IMR-90 (cell line): ENCODE results near the gene SLC22A14. TPM values are rescaled to one million over a fixed set of nuclear protein-coding genes. Genes with fewer than 3 reads are reported as not detected.

Source experiments
- ATAC-seq: fragments of 200-7000 bp; cut with Tn5 transposase; 2 replicates; pipeline ENCODE4 v1.9.1; 2020; ENCODE audit warnings: low read depth, mild to moderate bottlenecking, moderate library complexity
- BruUV-seq: library from RNA; stranded (reverse); fragments of 400-500 nt; replicated peaks from 2 replicates; lab custom pipeline; 2021; lab: Mats Ljungman, UMichigan
- CTCF ChIA-PET: fragments of 300-600 bp; formaldehyde crosslinking; extraction: SDS; loops from one replicate; lab custom pipeline; 2021; ENCODE audit warnings: antibody characterized with exemption; lab: Yijun Ruan, JAX
- POLR2A ChIA-PET: fragments of 300-600 bp; sonication (Branson Sonifier 250); formaldehyde crosslinking; loops from one replicate; lab custom pipeline; 2022; ENCODE audit warnings: antibody characterized with exemption; ENCODE audit not compliant: unreplicated experiment; lab: Charles Lee
- DNase-seq: peaks from one replicate; pipeline ENCODE4 v3.0.0; 2013
- H2AFZ ChIP-seq: replicated peaks from 2 replicates; pipeline ENCODE3; 2013; ENCODE audit warnings: low read length, mild to moderate bottlenecking; ENCODE audit not compliant: poor library complexity
- H2AK5ac ChIP-seq: 2 replicates; pipeline ENCODE4 v1.6.1; 2013; ENCODE audit warnings: low read depth, low read length, inconsistent platforms
- H2AK9ac ChIP-seq: replicated peaks from 2 replicates; pipeline ENCODE3; 2013; ENCODE audit warnings: mild to moderate bottlenecking, low read depth, low read length, moderate library complexity; ENCODE audit not compliant: poor library complexity
- H2BK120ac ChIP-seq: 2 replicates; pipeline ENCODE4 v1.6.1; 2013; ENCODE audit warnings: low read depth, low read length, inconsistent platforms
- H2BK15ac ChIP-seq: 3 replicates; pipeline ENCODE4 v1.6.1; 2013; ENCODE audit warnings: low read depth, low read length, inconsistent platforms
- H2BK20ac ChIP-seq: 2 replicates; pipeline ENCODE4 v1.6.1; 2013; ENCODE audit warnings: low read depth, mild to moderate bottlenecking, inconsistent platforms, low read length, moderate library complexity
- H2BK5ac ChIP-seq: 2 replicates; pipeline ENCODE4 v1.6.1; 2013; ENCODE audit warnings: mild to moderate bottlenecking, low read depth, low read length, inconsistent platforms; ENCODE audit not compliant: poor library complexity, severe bottlenecking
- H3K14ac ChIP-seq: replicated peaks from 2 replicates; pipeline ENCODE4 v1.6.1; 2013; ENCODE audit warnings: low read depth, low read length, inconsistent platforms
- H3K18ac ChIP-seq: 2 replicates; pipeline ENCODE4 v1.6.1; 2013; ENCODE audit warnings: low read depth, low read length, control low read depth
- H3K23ac ChIP-seq: 2 replicates; pipeline ENCODE4 v1.6.1; 2013; ENCODE audit warnings: low read depth, low read length, inconsistent platforms
- H3K27ac ChIP-seq: 2 replicates; pipeline ENCODE4 v1.5.1; 2013; ENCODE audit warnings: mild to moderate bottlenecking, control low read depth, low read length; ENCODE audit not compliant: insufficient read depth
- H3K27me3 ChIP-seq: 2 replicates; pipeline ENCODE4 v1.6.1; 2013; ENCODE audit warnings: low read length; ENCODE audit not compliant: control insufficient read depth, insufficient read depth
- H3K36me3 ChIP-seq: 2 replicates; pipeline ENCODE4 v1.6.1; 2013; ENCODE audit warnings: low read length, mixed read lengths; ENCODE audit not compliant: control insufficient read depth, insufficient read depth
- H3K4ac ChIP-seq: 2 replicates; pipeline ENCODE4 v1.6.1; 2013; ENCODE audit warnings: low read depth, low read length, inconsistent platforms
- H3K4me1 ChIP-seq: 2 replicates; pipeline ENCODE4 v1.6.1; 2013; ENCODE audit warnings: low read length, mixed read lengths; ENCODE audit not compliant: control insufficient read depth, insufficient read depth
- H3K4me2 ChIP-seq: 2 replicates; pipeline ENCODE4 v1.6.1; 2013; ENCODE audit warnings: low read depth, mild to moderate bottlenecking, control low read depth, low read length, moderate library complexity
- H3K4me3 ChIP-seq: 2 replicates; pipeline ENCODE4 v1.5.1; 2013; ENCODE audit warnings: low read depth, mild to moderate bottlenecking, control low read depth, low read length, moderate library complexity; ENCODE audit not compliant: insufficient read depth
- H3K56ac ChIP-seq: 2 replicates; pipeline ENCODE4 v1.6.1; 2013; ENCODE audit warnings: low read length, inconsistent platforms; ENCODE audit not compliant: insufficient read depth; ENCODE audit errors: extremely low read depth
- H3K79me1 ChIP-seq, 2 experiments: 2 replicates each; pipeline ENCODE4 v1.6.1; 2013; ENCODE audit warnings: low read length in 2 of 2, inconsistent platforms in 1 of 2, low read depth in 1 of 2
- H3K9ac ChIP-seq: 2 replicates; pipeline ENCODE4 v1.6.1; 2013; ENCODE audit warnings: low read depth, low read length, control low read depth
- H3K9me1 ChIP-seq: 2 replicates; pipeline ENCODE4 v1.6.1; 2013; ENCODE audit warnings: low read length, inconsistent platforms; ENCODE audit not compliant: insufficient read depth
- H3K9me3 ChIP-seq: 2 replicates; pipeline ENCODE4 v1.6.1; 2013; ENCODE audit warnings: low read length; ENCODE audit not compliant: control insufficient read depth, insufficient read depth
- H4K20me1 ChIP-seq: 2 replicates; pipeline ENCODE4 v1.6.1; 2013; ENCODE audit warnings: low read length, inconsistent platforms; ENCODE audit not compliant: insufficient read depth
- H4K5ac ChIP-seq: 2 replicates; pipeline ENCODE4 v1.6.1; 2013; ENCODE audit warnings: mild to moderate bottlenecking, low read depth, low read length, control low read depth
- H4K8ac ChIP-seq, 2 experiments: 2 replicates each; pipeline ENCODE4 v1.6.1; 2013; ENCODE audit warnings: low read depth in 2 of 2, low read length in 2 of 2, control low read depth in 1 of 2, inconsistent platforms in 1 of 2
- H4K91ac ChIP-seq: 2 replicates; pipeline ENCODE4 v1.6.1; 2013; ENCODE audit warnings: low read depth, low read length, inconsistent platforms; ENCODE audit not compliant: insufficient read depth
- CEBPB ChIP-seq: IDR thresholded peaks from 2 replicates; pipeline ENCODE4 v1.6.1; 2012; ENCODE audit warnings: low read depth, low read length, improper control_type of control experiment
- CTCF ChIP-seq: conservative IDR thresholded peaks from 2 replicates; pipeline ENCODE4 v1.5.1; 2012; ENCODE audit warnings: mild to moderate bottlenecking, low read depth, low read length, improper control_type of control experiment
- FOS ChIP-seq: fragments of 150-350 bp; IDR thresholded peaks from 2 replicates; pipeline ENCODE4 v1.6.1; 2016; ENCODE audit warnings: low read depth, low read length
- MAFK ChIP-seq: IDR thresholded peaks from 2 replicates; pipeline ENCODE4 v1.6.1; 2012; ENCODE audit warnings: low read depth, low read length, improper control_type of control experiment
- MAZ ChIP-seq: IDR thresholded peaks from 2 replicates; pipeline ENCODE4 v1.6.1; 2012; ENCODE audit warnings: low read depth, mild to moderate bottlenecking, low read length, improper control_type of control experiment, moderate library complexity, borderline replicate concordance
- NFE2L2 ChIP-seq: fragments of 150-350 bp; IDR thresholded peaks from 2 replicates; pipeline ENCODE4 v1.6.1; 2016; ENCODE audit warnings: low read depth, mild to moderate bottlenecking, low read length
- POLR2A ChIP-seq: IDR thresholded peaks from 2 replicates; pipeline ENCODE4 v1.6.1; 2012; ENCODE audit warnings: mild to moderate bottlenecking, low read depth, low read length
- RCOR1 ChIP-seq: IDR thresholded peaks from 2 replicates; pipeline ENCODE4 v1.6.1; 2012; ENCODE audit warnings: mild to moderate bottlenecking, low read length, improper control_type of control experiment; ENCODE audit not compliant: insufficient replicate concordance
- RFX5 ChIP-seq: IDR thresholded peaks from 2 replicates; pipeline ENCODE4 v1.8.0; 2012; ENCODE audit warnings: low read depth, mild to moderate bottlenecking, low read length, moderate library complexity
- SMC3 ChIP-seq: fragments of 150-350 bp; IDR thresholded peaks from 2 replicates; pipeline ENCODE4 v1.6.1; 2016; ENCODE audit warnings: low read depth, mild to moderate bottlenecking, antibody characterized with exemption, low read length, moderate library complexity
- WGBS, 2 experiments: methylation state at CpG; one replicate each; pipeline versions ENCODE4 v1.1.5 to v1.1.7; 2013; ENCODE audit warnings: missing lambda C conversion rate in 2 of 2; ENCODE audit not compliant: insufficient read length in 1 of 2; ENCODE audit errors: extremely low coverage in 2 of 2; 5-methylcytosine and 5-hydroxymethylcytosine counted together
- dilution Hi-C: fragments of 300-500 bp; cut with HindIII; formaldehyde crosslinking; loops from one replicate; pipeline ENCODE4 v1.14.3; 2018; ENCODE audit warnings: low sequenced_read_pairs; ENCODE audit not compliant: unreplicated experiment
- in situ Hi-C: fragments of 300-500 bp; cut with MboI; formaldehyde crosslinking; loops from 3 replicates; pipeline ENCODE4 v1.14.3; 2019; ENCODE audit warnings: low sequenced_read_pairs, inconsistent platforms, mixed read lengths
- intact Hi-C: fragments of 100-400 bp; cut with micrococcal nuclease; formaldehyde crosslinking; loops from 2 replicates; pipeline ENCODE4 v1.10.0; 2022
- polyA plus RNA-seq, 3 experiments: library from polyadenylated mRNA; depleted of rRNA; stranded (reverse); fragments of >200 nt; gene quantifications; 2 replicates each; pipeline ENCODE4 v1.2.3, GENCODE V29; 2012; ENCODE audit warnings: low replicate concordance in 1 of 3
- total RNA-seq: library from RNA; depleted of rRNA; stranded (reverse); fragments of >200 nt; gene quantifications from 2 replicates; pipeline ENCODE4 v1.2.3, GENCODE V29; 2012
- TF ChIP-seq, protein P1 (sequence below): fragments of 150-350 bp; IDR thresholded peaks from 2 replicates; pipeline ENCODE4 v1.6.1; 2017; ENCODE audit warnings: mild to moderate bottlenecking, antibody characterized with exemption, low read length, low read depth

Gene SLC22A14
- total and polyA plus RNA-seq, 2 of the 4 experiments (the other 2 are of a cell fraction) = under 0.01 to 0.07 TPM

GRCh38 chr3:38253704-38254103 lies 28.4 kb upstream of the SLC22A14 start:
- POLR2A ChIA-PET = no interaction called here

More at GRCh38 chr3:38253704-38254103, 28.4 kb upstream of the SLC22A14 start:
- no peak overlapping the region for H4K8ac ChIP-seq
- no peak overlapping the region for H3K14ac ChIP-seq
- H3K4me1 ChIP-seq = no peaks in the 10 kb centered on the region
- no peaks in the 10 kb centered on the region for H4K20me1 ChIP-seq
- H3K23ac ChIP-seq = no peak overlapping the region
- ATAC-seq = no peak
- no peak overlapping the region for H4K91ac ChIP-seq
- no peak overlapping the region for H2AK5ac ChIP-seq
- no peak overlapping the region for H2AFZ ChIP-seq
- H3K18ac ChIP-seq = no peak overlapping the region
- H3K56ac ChIP-seq = no peak overlapping the region
- H2BK15ac ChIP-seq = no peak overlapping the region
- in situ Hi-C loops = no loop called here
- no peak overlapping the region for H3K4me2 ChIP-seq
- CTCF ChIA-PET = no interaction called here
- no peak overlapping the region for H4K5ac ChIP-seq
- H3K9me1 ChIP-seq = peaks cover 3% of the 10 kb centered on the region; the same call in 1 of the 2 replicates
- no peak overlapping the region for H3K9ac ChIP-seq
- H3K79me1 ChIP-seq = peaks cover 32 to 38% of the 10 kb centered on the region in 2 experiments
- no peak overlapping the region for H2BK20ac ChIP-seq
- no peak overlapping the region for H3K4ac ChIP-seq
- H3K36me3 ChIP-seq = peaks cover 30% of the 10 kb centered on the region
- no peak overlapping the region for H3K4me3 ChIP-seq
- H3K27ac ChIP-seq = no peak overlapping the region
- DNase-seq = no peak
- no peaks in the 10 kb centered on the region for H3K9me3 ChIP-seq
- no peak overlapping the region for H2BK120ac ChIP-seq
- TF ChIP-seq RCOR1 (no peak), CTCF (no peak), CEBPB (no peak), POLR2A (no peak), MAFK (no peak), FOS (no peak), MAZ (no peak), NFE2L2 (no peak), SMC3 (no peak), RFX5 (no peak)
- TF ChIP-seq, protein P1, sequence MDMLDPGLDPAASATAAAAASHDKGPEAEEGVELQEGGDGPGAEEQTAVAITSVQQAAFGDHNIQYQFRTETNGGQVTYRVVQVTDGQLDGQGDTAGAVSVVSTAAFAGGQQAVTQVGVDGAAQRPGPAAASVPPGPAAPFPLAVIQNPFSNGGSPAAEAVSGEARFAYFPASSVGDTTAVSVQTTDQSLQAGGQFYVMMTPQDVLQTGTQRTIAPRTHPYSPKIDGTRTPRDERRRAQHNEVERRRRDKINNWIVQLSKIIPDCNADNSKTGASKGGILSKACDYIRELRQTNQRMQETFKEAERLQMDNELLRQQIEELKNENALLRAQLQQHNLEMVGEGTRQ = no peak
- dilution Hi-C loops = no loop called here
- intact Hi-C loops = no loop called here
- H2BK5ac ChIP-seq = no peak overlapping the region
- no peak overlapping the region for H2AK9ac ChIP-seq
- no CpG with 5 or more reads among the region's 4 CpGs for WGBS, 2 experiments
- H3K27me3 ChIP-seq = no peaks in the 10 kb centered on the region
- no TSS peak for BruUV-seq
